Neural crest cell (in vitro differentiated cells): ENCODE data around the gene CD9. TPM values are rescaled to one million over a fixed set of nuclear protein-coding genes. Genes with fewer than 3 reads are reported as not detected.

Source experiments
- DNase-seq: peaks from one replicate; pipeline ENCODE4 v3.0.0; 2021; ENCODE audit warnings: low read depth, mixed read lengths, low spot score
- H3K27ac Mint-ChIP-seq: one replicate; pipeline ENCODE4 v1.8.0; 2021; ENCODE audit warnings: mild to moderate bottlenecking, mixed read lengths; ENCODE audit not compliant: unreplicated experiment
- H3K27me3 Mint-ChIP-seq: 2 replicates; pipeline ENCODE4 v1.8.0; 2021; ENCODE audit warnings: low read depth, mild to moderate bottlenecking, mixed read lengths
- H3K36me3 Mint-ChIP-seq: 2 replicates; pipeline ENCODE4 v1.8.0; 2021; ENCODE audit warnings: low read depth, mild to moderate bottlenecking, mixed read lengths
- H3K4me1 Mint-ChIP-seq: 2 replicates; pipeline ENCODE4 v1.8.0; 2021; ENCODE audit warnings: mixed read lengths
- H3K4me3 Mint-ChIP-seq: one replicate; pipeline ENCODE4 v1.8.0; 2021; ENCODE audit warnings: mild to moderate bottlenecking, mixed read lengths
- H3K9me3 Mint-ChIP-seq: 2 replicates; pipeline ENCODE4 v1.8.0; 2021; ENCODE audit warnings: mixed read lengths
- CTCF ChIP-seq: fragments of 200-600 bp; sonication (generic); conservative IDR thresholded peaks from 2 replicates; pipeline ENCODE4 v1.5.0; 2021; ENCODE audit warnings: antibody characterized with exemption, mild to moderate bottlenecking
- total RNA-seq: library from RNA; stranded (reverse); gene quantifications from 2 replicates; pipeline ENCODE4 v1.2.1, GENCODE V29; 2021

The CD9 gene
- total RNA-seq, 1 donor from 2014 or later: 2.1 TPM

DNA sequence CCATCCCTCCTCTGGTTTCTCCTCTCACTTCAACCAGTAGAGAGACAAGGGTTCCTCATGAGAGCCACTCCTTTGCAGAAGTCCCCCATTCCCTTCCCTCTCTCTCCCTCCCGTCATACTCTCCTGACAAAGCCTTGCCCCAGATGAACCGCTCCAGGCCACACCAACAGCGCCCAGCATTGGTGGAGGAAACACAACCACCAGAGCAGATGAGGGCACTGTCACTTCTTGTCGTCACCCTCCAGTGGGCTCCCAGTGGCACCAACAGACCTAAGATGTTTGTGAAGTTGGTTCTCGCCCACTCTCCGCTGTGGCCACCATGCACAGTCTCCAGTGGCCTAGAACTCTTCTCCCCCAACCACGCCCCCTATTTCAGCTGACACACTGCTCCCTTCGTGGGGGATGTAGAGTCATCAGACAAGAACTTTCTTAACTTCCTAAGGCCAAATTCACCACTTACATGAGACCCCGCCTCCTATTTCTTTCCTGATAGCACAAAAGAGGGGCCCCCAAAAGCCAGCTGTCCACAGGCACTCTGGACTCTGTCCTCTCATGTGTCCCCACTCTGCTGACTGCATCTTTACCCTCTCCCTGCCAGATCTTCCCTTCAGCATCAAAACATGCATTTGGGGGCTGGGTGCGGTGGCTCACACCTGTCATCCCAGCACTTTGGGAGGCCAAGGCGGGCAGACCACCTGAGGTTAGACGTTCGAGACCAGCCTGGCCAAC is 81.0 kb downstream of the CD9 start:
- Mint-ChIP-seq H3K4me3 (no peak overlapping the region), H3K36me3 (no peaks in the 10 kb centered on the region), H3K27ac (no peak overlapping the region), H3K4me1 (peaks cover 17% of the 10 kb centered on the region), H3K9me3 (no peaks in the 10 kb centered on the region), H3K27me3 (peaks cover 49% of the 10 kb centered on the region)
- no peak for DNase-seq
- no peak for TF ChIP-seq CTCF

- no peaks in the 10 kb centered on the region for H3K9me3 Mint-ChIP-seq
- DNase-seq: no peak
- TF ChIP-seq CTCF: no peak
- H3K27ac Mint-ChIP-seq: peak overlapping the region; percentile 59
- H3K4me1 Mint-ChIP-seq: peaks cover 19% of the 10 kb centered on the region
- H3K4me3 Mint-ChIP-seq: no peak overlapping the region
- H3K27me3 Mint-ChIP-seq: peaks cover 39% of the 10 kb centered on the region
- H3K36me3 Mint-ChIP-seq: no peaks in the 10 kb centered on the region
Measured at GRCh38 chr12:6282453-6282840, 82.2 kb downstream of the CD9 start.

DNA sequence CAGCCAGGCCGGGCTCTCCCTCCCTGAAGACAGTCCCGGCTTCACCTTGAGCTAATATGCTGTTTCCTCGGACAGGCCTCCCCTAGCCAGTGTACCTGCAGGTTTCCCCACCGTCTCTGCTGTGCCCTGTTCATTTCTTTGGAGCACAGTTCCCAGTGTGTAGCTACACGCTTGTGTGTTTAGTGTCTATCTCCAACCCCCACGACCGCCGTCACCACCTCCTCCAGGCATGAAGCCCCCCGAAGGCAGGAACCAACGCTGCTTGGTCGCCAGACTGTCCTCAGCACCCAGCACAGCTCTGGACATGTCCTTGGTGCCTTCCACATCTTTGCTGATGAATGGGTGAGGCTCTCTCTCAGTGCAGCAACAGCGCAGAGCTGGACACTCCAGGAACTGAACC is 84.1 kb downstream of the CD9 start:
- H3K36me3 Mint-ChIP-seq: no peaks in the 10 kb centered on the region
- H3K4me3 Mint-ChIP-seq: no peak overlapping the region
- no peak for TF ChIP-seq CTCF
- H3K9me3 Mint-ChIP-seq: no peaks in the 10 kb centered on the region
- DNase-seq: no peak
- H3K27ac Mint-ChIP-seq: no peak overlapping the region
- H3K4me1 Mint-ChIP-seq: peaks cover 13% of the 10 kb centered on the region
- peaks cover 32% of the 10 kb centered on the region for H3K27me3 Mint-ChIP-seq

DNA sequence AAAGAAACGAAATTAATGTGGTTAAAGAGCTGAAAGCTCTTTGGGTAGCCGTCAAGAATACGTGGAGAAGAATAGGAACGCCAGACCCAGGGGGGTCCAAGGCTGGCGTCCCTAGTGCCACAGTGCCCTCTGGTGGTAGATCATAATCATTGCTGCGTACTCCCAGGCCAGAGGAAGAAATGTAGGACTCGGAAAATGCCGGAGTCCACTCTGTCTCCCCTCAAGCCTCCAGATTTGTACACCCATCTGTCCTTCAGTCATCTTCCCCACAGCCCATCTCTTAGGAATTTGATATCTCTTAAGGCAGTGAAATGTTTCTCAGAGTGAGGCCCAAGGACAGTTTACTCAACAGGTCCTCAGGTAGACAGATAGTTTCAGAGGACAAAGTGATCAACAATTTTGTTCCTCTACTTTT is 84.9 kb downstream of the CD9 start:
- Mint-ChIP-seq H3K9me3 (peaks cover 2% of the 10 kb centered on the region), H3K27ac (no peak overlapping the region), H3K4me1 (peaks cover 13% of the 10 kb centered on the region), H3K27me3 (peaks cover 25% of the 10 kb centered on the region), H3K36me3 (peaks cover 3% of the 10 kb centered on the region), H3K4me3 (peak overlapping the region; percentile 22)
- peak; percentile 81 for DNase-seq
- TF ChIP-seq CTCF: peak; percentile 100

- H3K4me1 Mint-ChIP-seq: peaks cover 13% of the 10 kb centered on the region
- peaks cover 2% of the 10 kb centered on the region for H3K9me3 Mint-ChIP-seq
- DNase-seq: no peak
- no peak for TF ChIP-seq CTCF
- no peak overlapping the region for H3K4me3 Mint-ChIP-seq
- peaks cover 3% of the 10 kb centered on the region for H3K36me3 Mint-ChIP-seq
- H3K27ac Mint-ChIP-seq: no peak overlapping the region
- H3K27me3 Mint-ChIP-seq: peaks cover 20% of the 10 kb centered on the region
Measured at GRCh38 chr12:6285532-6286306, 85.5 kb downstream of the CD9 start.

Other genes starting within 250 kb of the CD9 start
- gene VWF, start 75.7 kb upstream of the CD9 start, total RNA-seq: 0.02 and 0.21 TPM in 2 replicates
- gene PLEKHG6, start 110.3 kb downstream of the CD9 start, total RNA-seq: 0.47 and 0.55 TPM in 2 replicates
- 41.5 and 47.7 TPM in 2 replicates for gene TNFRSF1A, start 141.7 kb downstream of the CD9 start, total RNA-seq
- gene SCNN1A, start 175.2 kb downstream of the CD9 start, total RNA-seq: not detected in 2 replicates
- 1.6 and 1.7 TPM in 2 replicates for gene LTBR, start 183.8 kb downstream of the CD9 start, total RNA-seq
- gene CD27, start 244.6 kb downstream of the CD9 start, total RNA-seq: not detected in 2 replicates